Lower lobe of right lung (tissue), 2 donors: ENCODE data around the gene LDLRAD4. TPM values are rescaled to one million over a fixed set of nuclear protein-coding genes. Genes with fewer than 3 reads are reported as not detected.

ENCODE experiments used
- ATAC-seq, 2 donors: fragments of 200-7000 bp; cut with Tn5 transposase; one replicate each; pipeline ENCODE4 v1.9.1; 2020 to 2022; ENCODE audit warnings: mild to moderate bottlenecking in 2 of 2, moderate library complexity in 2 of 2
- DNase-seq: peaks from one replicate; pipeline ENCODE4 v3.0.0-alpha.2; 2020
- H3K27ac ChIP-seq: fragments of 200-600 bp; one replicate; pipeline ENCODE4 v1.8.0; 2022
- H3K27me3 ChIP-seq: fragments of 200-600 bp; one replicate; pipeline ENCODE4 v1.8.0; 2022; ENCODE audit warnings: low read depth
- H3K36me3 ChIP-seq: fragments of 200-600 bp; one replicate; pipeline ENCODE4 v1.8.0; 2022; ENCODE audit warnings: mild to moderate bottlenecking
- H3K4me1 ChIP-seq: fragments of 200-600 bp; one replicate; pipeline ENCODE4 v1.8.0; 2022
- H3K4me3 ChIP-seq: fragments of 200-600 bp; one replicate; pipeline ENCODE4 v1.8.0; 2022; ENCODE audit warnings: mild to moderate bottlenecking
- H3K9me3 ChIP-seq: fragments of 200-600 bp; one replicate; pipeline ENCODE4 v1.8.0; 2022
- CTCF ChIP-seq: fragments of 200-600 bp; IDR thresholded peaks from one replicate; pipeline ENCODE4 v1.8.0; 2022; ENCODE audit warnings: antibody characterized with exemption, mild to moderate bottlenecking
- intact Hi-C: fragments of 100-400 bp; cut with DNase I; formaldehyde crosslinking; loops from one replicate; pipeline ENCODE4 v1.11.0; 2022
- total RNA-seq: library from RNA; stranded (reverse); fragmentation: NEBNext Ultra II Directional; extraction: Animal tissue kit (Norgen Biotek cat#: 25700); gene quantifications from one replicate; pipeline ENCODE4 v1.2.1, GENCODE V29; 2021
- donor health status: DM: no; HTN: yes; CAD: no; lungs with severe emphysema.

LDLRAD4 gene
- total RNA-seq, 1 donor from 2014 or later, result 24.6 TPM

- ATAC-seq, result no peak
- intact Hi-C loops, result no loop called here
Measured at GRCh38 chr18:13441736-13442135, 223.2 kb downstream of the LDLRAD4 start.

DNA sequence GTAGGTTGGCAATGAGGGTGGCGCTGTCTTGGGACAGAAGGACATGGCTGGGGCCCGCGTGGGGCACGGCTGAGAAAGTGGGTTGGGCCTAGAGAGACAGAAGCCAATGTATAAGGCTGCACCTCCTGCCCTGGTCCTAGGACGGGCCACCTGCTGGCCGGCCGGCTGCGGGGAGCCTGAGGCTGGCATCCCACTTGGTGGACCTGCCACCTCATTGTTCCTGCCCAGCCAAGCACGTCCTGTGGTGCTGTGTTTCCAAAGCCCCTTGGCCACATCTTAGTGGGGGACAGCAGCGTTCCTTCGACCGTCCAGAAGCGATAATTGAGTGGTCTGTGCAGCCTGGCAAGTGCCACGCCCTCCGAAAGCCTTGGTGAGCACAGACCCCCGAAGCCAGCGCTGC lies 223.9 kb downstream of the LDLRAD4 start:
- intact Hi-C loops, result no loop called here
- no peaks in the 10 kb centered on the region for H3K27me3 ChIP-seq
- H3K27ac ChIP-seq, result no peak overlapping the region
- no peak for TF ChIP-seq CTCF
- no peak overlapping the region for H3K4me3 ChIP-seq
- DNase-seq, result no peak
- no peaks in the 10 kb centered on the region for H3K36me3 ChIP-seq
- H3K9me3 ChIP-seq, result no peaks in the 10 kb centered on the region
- no peaks in the 10 kb centered on the region for H3K4me1 ChIP-seq
- ATAC-seq, result no peak

More at GRCh38 chr18:13441736-13442135, 223.2 kb downstream of the LDLRAD4 start:
- Histone ChIP-seq H3K4me1 (no peaks in the 10 kb centered on the region), H3K36me3 (no peaks in the 10 kb centered on the region), H3K27me3 (no peaks in the 10 kb centered on the region), H3K4me3 (no peak overlapping the region), H3K9me3 (no peaks in the 10 kb centered on the region), H3K27ac (no peak overlapping the region)
- no peak for DNase-seq
- no peak for TF ChIP-seq CTCF

DNA sequence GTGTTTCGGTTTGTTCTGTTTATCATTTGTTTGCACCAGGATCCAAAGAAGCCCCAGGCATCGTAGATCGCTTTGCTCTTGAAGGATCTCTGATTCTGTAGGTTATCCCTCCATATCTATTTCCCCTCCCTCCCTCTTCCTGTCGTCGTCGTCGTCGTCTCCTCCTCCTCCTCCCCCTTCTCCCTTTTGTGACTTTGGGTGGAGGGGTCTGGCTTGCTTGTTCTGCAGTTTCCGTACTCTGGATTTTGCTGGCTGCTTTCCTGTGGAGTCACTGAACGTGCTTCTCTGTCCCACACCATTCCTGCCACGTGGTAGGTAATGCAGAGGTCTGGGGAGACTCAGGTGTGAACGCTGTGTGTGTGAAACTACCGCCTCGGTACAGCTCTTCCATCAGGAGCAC lies 225.0 kb downstream of the LDLRAD4 start:
- intact Hi-C loops, result no loop called here
- no peaks in the 10 kb centered on the region for H3K9me3 ChIP-seq
- H3K36me3 ChIP-seq, result no peaks in the 10 kb centered on the region
- ATAC-seq (no peak), DNase-seq (no peak)
- H3K27me3 ChIP-seq, result no peaks in the 10 kb centered on the region
- H3K4me3 ChIP-seq, result no peak overlapping the region
- TF ChIP-seq CTCF, result no peak
- peaks cover 6% of the 10 kb centered on the region for H3K4me1 ChIP-seq
- H3K27ac ChIP-seq, result no peak overlapping the region

DNA sequence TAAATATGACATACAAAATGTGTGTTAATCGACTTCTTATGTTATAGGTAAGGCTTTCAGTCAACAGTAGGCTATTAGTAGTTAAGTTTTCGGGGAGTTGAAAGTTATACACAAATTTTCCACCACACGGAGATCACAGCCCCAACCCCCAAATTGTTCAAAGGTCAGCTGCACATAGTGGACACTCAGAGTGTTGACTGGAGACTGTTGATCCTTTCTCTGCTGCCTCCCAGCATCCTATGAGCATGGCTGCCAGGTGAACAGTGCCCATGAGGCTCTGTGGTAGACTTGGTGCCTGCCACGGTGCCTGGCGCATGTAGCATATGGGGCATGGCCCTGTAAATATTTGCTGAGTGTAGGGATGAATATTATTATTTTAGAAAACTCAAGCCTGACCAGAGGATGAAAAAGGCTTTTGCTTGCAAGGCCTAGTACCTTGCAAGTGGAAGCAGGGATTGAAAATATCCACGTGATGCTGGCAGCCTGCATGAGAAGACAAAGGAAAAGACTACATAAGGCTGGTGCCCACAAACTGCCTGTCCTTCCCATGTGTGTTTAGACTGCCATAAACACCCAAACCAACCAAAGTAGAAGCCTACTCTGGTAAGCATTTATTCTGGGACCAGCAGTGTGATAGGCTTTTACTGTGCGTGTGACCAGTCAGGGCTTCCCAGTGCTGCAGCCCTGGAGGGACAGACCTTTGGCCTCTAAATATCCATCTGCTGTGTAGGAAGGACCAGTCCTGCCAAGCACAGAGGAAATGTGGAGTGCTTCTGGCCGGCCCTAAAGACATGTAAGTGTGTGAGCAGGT lies 226.1 kb downstream of the LDLRAD4 start:
- Histone ChIP-seq H3K4me3 (no peak overlapping the region), H3K9me3 (no peaks in the 10 kb centered on the region), H3K36me3 (no peaks in the 10 kb centered on the region), H3K4me1 (peaks cover 6% of the 10 kb centered on the region), H3K27me3 (no peaks in the 10 kb centered on the region), H3K27ac (no peak overlapping the region)
- no peak for DNase-seq
- intact Hi-C loops, result no loop called here
- no peak for TF ChIP-seq CTCF
- no peak for ATAC-seq

- DNase-seq, result no peak
- Histone ChIP-seq H3K27me3 (no peaks in the 10 kb centered on the region), H3K36me3 (no peaks in the 10 kb centered on the region), H3K9me3 (no peaks in the 10 kb centered on the region), H3K4me1 (peaks cover 7% of the 10 kb centered on the region), H3K4me3 (no peak overlapping the region), H3K27ac (no peak overlapping the region)
- no peak for ATAC-seq
- intact Hi-C loops, result no loop called here
- no peak for TF ChIP-seq CTCF
Measured at GRCh38 chr18:13445241-13445897, 226.8 kb downstream of the LDLRAD4 start.
